HG03025 (cell line): ENCODE data around the gene DROSHA.
"Not testable (repeated sequence)": the region's sequence is repeated elsewhere in the genome, so short reads cannot be mapped to it uniquely, and the experiment has no call there.

Experiments used
- ATAC-seq: cut with Tn5 transposase; IDR thresholded peaks from one replicate; pipeline ENCODE4 v1.9.1; 2021; ENCODE audit warnings: mild to moderate bottlenecking, moderate library complexity; ENCODE audit not compliant: unreplicated experiment, low FRiP score

The DROSHA gene

DNA sequence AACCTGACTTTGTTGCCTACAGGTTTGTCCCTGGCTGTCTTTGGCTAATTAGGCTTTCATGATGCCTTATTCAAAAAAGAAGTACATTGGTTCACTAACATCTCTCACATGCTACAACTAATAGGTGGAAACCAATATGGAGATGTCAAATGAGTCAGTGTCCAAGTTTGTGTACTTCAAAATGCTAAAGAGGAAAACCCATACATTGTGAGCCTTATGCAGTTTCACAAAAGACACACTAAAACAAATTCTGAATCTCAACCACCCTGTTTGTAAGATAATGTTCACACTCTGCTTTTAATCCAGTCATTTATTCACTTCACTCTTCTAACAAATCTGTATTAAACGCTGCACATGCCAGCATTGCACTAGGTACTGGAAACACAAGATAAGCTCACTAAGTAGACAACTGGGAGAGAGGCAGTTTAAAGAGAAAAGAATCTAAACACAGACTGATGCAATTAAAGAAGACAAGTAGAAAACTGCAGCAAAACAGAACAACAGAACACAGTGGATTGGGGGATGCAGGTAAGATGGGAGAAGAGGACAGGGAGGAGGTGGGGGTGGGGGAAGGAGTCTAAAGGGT lies 104.1 kb downstream of the DROSHA start:
- ATAC-seq = no peak

GRCh38 chr5:31427013-31427723 lies 104.7 kb downstream of the DROSHA start:
- no peak for ATAC-seq

GRCh38 chr5:31421806-31422586 lies 109.9 kb downstream of the DROSHA start:
- no peak for ATAC-seq

DNA sequence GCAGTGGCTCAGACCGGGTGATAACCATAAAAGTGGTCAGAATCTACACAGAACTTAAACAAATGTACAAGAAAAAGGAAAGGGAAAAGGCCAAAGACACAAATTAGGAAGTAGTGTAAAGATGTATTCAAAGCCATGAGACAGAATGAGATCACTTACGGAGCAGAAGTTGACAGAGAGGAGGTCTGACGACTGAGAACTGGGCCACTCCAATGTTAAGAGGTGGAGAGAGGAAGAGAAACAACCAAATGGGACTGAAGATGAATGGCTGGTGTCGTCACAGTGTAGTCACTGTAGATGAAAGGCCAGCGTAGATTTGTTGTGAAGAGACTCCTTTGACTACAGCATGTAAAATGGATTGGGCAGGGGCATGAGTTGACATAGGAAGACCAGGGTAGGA lies 114.4 kb downstream of the DROSHA start:
- no peak for ATAC-seq

GRCh38 chr5:31416547-31416946 lies 115.3 kb downstream of the DROSHA start:
- no peak for ATAC-seq

- no peak for ATAC-seq
These were observed 115.9 kb downstream of the DROSHA start for GRCh38 chr5:31415960-31416359.

DNA sequence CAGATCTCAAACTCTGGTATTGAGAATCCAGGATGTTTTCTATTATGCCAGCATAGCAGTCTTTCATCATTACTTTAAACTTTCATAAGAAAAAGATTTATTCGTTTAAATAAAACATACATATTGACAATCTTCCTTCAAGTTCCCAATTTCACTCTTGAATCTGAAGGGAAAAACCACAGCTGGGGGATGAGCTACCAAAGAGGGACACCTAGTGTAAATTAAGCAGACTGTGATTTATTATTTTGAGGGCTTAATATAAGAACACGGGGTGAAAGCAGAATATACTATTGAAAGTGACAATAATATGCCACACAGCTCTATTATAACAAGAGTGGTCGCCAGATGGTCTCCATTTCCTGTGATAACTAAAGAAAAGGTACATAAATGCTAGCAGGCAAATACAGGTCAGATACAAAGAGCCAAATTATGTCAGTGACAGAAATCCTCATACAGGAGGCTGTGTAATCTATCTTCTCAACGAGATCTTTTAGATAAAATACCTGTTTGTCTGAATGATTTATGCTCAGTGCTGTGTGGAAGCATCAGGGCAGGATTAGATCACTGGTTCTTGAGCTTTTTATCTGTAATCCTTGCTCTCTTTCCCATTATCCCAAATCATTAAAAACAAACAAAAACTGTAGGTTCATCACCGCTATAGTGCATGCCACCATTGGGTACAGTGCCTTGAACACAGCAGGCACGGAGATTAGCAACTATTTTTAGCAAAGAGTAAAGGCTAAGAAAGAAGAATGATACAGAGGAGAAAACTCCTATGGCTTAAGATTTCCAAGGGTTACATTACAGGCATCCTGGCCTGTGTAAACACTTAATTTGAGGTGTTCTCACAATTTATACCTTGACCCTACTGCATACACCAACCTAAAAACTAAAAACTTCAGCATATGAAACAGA lies 116.6 kb downstream of the DROSHA start:
- no peak for ATAC-seq

GRCh38 chr5:31413030-31413812 lies 118.7 kb downstream of the DROSHA start:
- ATAC-seq = no peak

- ATAC-seq = no peak
These were observed 119.6 kb downstream of the DROSHA start for GRCh38 chr5:31412324-31412723.

DNA sequence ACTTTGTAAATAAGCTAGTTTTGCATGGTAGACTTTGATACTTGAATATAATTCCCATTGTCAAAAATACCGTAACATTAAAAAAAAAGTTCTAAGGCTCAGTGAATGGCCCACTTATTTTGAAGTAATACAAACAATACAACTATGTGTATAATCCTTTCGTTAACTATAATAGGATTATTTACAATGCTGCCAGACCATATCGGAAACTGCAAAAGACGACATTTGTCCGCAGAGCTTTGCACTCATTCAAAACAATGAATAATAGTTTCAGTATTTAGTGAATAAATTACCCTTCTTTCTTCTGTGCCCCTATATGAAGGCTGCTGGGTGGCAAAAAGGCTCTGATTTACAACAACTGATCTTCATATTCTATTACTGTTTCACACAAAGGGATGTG lies 121.8 kb downstream of the DROSHA start:
- ATAC-seq = no peak

DNA sequence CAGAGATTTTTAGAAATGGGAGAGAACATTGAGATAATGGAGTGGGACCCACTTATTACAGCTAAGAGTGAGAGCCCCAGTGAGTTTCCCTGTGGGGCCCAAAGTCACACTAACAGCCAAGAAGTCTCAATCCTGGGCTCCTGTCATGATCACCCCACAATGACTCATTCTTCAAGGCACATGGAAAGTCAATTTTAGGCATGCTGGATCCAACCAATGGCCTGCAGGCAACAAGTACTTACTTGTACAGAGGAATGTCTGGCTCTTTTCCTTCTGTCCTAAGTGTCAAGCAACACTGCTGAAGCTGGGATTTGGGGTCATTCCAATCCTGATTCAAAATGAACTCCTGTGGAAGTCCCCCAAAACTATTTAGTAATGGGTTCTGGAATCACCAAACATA lies 123.1 kb downstream of the DROSHA start:
- no peak for ATAC-seq

- no peak for ATAC-seq
These were observed 123.8 kb downstream of the DROSHA start for GRCh38 chr5:31407921-31408693.

GRCh38 chr5:31404325-31404724 lies 127.6 kb downstream of the DROSHA start:
- no peak for ATAC-seq

- ATAC-seq = no peak
These were observed 130.2 kb downstream of the DROSHA start for GRCh38 chr5:31401691-31402090.

GRCh38 chr5:31397926-31398557 lies 133.9 kb downstream of the DROSHA start:
- no peak for ATAC-seq

GRCh38 chr5:31396611-31397295 lies 135.1 kb downstream of the DROSHA start:
- ATAC-seq = no peak

- not testable (repeated sequence) for ATAC-seq
These were observed 136.3 kb downstream of the DROSHA start for GRCh38 chr5:31395450-31396045.

DNA sequence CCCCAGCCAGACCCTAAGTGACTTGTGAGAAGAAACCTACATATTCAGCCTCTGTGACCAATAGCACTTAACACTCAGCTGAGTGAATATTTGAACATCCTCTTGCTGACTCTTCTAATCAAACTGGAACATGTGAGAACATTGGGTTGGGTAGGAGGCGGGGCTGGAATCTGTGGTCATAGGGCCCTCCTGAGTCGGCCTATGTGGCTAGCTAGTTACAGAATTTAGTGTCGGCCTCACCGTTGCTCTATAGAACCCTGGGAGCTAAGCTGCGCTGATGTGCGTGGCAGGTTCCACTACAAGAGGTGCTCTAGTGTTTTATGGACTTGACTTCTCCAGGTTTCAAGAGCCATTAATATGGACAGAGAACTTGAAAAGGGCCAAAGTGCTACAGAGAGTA lies 138.8 kb downstream of the DROSHA start:
- ATAC-seq = no peak
